Gastrocnemius medialis (tissue), 4 donors: Measurements from ENCODE around the gene SLC41A3. TPM values are rescaled to one million over a fixed set of nuclear protein-coding genes. Genes with fewer than 3 reads are reported as not detected.

ENCODE experiments used
- ATAC-seq, 2 donors: fragments of 150-250 bp; one replicate each; pipeline ENCODE4 v1.9.1; 2016
- DNase-seq, 2 donors: peaks; one replicate each; pipeline ENCODE4 v3.0.0-alpha.2; 2019
- H3K27ac ChIP-seq, 4 donors: fragments of 200-600 bp; sonication (generic); 1 replicate in 1 of 4; 2 replicates in 3 of 4; pipeline ENCODE4 v1.5.1; 2016 to 2018; ENCODE audit warnings: mild to moderate bottlenecking in 2 of 4, moderate library complexity in 1 of 4
- H3K27me3 ChIP-seq, 3 donors: fragments of 200-600 bp; sonication (generic) in 2 of 3; 1 replicate in 1 of 3; 2 replicates in 2 of 3; pipeline versions ENCODE4 v1.5.1 to v1.6.0; 2016 to 2019; ENCODE audit warnings: mild to moderate bottlenecking in 1 of 3, moderate library complexity in 1 of 3
- H3K36me3 ChIP-seq, 2 donors: fragments of 200-600 bp; sonication (generic) in 1 of 2; one replicate each; pipeline ENCODE4 v1.5.1; 2017 to 2018
- H3K4me1 ChIP-seq, 2 donors: fragments of 200-600 bp; sonication (generic) in 1 of 2; one replicate each; pipeline ENCODE4 v1.5.1; 2016 to 2017; ENCODE audit warnings: mild to moderate bottlenecking in 2 of 2
- H3K4me3 ChIP-seq, 4 donors: fragments of 200-600 bp; sonication (generic) in 3 of 4; 1 replicate in 1 of 4; 2 replicates in 3 of 4; pipeline ENCODE4 v1.5.1; 2016 to 2019; ENCODE audit warnings: mild to moderate bottlenecking in 2 of 4
- H3K9me3 ChIP-seq, 3 donors: fragments of 200-600 bp; sonication (generic) in 2 of 3; 1 replicate in 1 of 3; 2 replicates in 2 of 3; pipeline ENCODE4 v1.5.1; 2016 to 2019
- CTCF ChIP-seq, 5 experiments: fragments of 450-650 bp in 3 of 5; fragments of 200-600 bp in 2 of 5; sonication (generic) in 2 of 5; IDR thresholded peaks in 4 of 5; conservative IDR thresholded peaks in 1 of 5; 1 replicate in 4 of 5; 2 replicates in 1 of 5; pipeline ENCODE4 v1.5.1; 2016 to 2019; ENCODE audit warnings: antibody characterized with exemption in 5 of 5, mild to moderate bottlenecking in 3 of 5, moderate library complexity in 3 of 5
- POLR2A ChIP-seq, 2 donors: fragments of 450-650 bp; IDR thresholded peaks; one replicate each; pipeline ENCODE4 v1.6.1; 2017; ENCODE audit warnings: antibody characterized with exemption in 2 of 2, mild to moderate bottlenecking in 2 of 2, moderate library complexity in 2 of 2
- in situ Hi-C, 4 donors: fragments of 200-750 bp; cut with MboI; loops; one replicate each; pipeline versions ENCODE4 v1.15.0 to v1.8.0; 2017; ENCODE audit warnings: low sequenced_read_pairs in 4 of 4
- intact Hi-C: fragments of 100-400 bp; cut with DNase I; formaldehyde crosslinking; loops from one replicate; pipeline ENCODE4 v1.15.1; 2023; ENCODE audit warnings: low total_unique reads
- total RNA-seq, 4 donors: library from RNA; depleted of rRNA; stranded (reverse); fragments of >200 nt; gene quantifications; one replicate each; pipeline versions ENCODE4 v1.1.0 to v1.2.3, GENCODE V29; 2016

Gene SLC41A3
- total RNA-seq, 4 donors from 2014 or later: 43.1 to 76.2 (median 56.7) TPM

DNA sequence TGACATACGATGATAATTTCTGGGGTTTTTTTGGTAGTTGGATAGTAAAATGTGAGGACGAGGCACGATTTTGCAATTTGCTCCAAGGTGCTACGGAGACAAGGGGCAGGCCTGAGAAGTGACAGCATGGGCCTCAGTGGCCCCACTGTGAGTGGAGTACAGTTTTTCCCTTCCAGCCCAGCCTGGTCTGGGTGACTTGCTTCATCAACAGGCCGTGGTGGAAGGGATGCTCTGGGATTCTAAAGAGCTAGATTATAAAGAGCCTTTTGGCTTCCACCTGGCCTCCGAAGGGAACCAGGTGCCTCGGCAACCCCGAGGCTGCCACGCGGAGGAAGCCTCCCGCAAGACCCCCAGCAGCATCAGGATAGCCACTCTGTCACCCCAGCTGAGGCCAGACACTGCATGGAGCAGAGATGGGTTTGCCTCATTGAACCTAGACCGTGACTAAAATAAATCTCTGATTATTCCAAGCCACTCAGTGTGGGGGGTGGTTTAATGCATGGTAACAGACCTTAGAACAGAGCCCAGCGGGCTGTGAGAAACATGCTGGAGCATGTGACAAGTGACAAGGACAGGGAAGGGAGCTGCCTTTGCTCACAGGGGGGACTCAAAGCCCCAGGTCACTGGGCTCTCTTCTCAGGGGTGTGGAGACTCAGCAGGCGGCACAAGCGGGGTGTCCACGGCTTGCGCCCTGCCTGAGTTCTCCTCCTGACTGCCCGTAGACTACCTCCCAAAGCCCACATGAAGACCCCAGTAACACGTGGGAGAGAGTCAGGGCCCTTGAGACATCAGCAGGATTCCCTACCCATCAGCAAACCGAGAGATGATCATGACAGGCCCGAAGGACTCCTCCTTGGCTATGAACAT, 22.6 kb upstream of the SLC41A3 start:
- ATAC-seq: no peak
- peak overlapping the region in 1 of 4 donors; percentile 84 for H3K27ac ChIP-seq
- TF ChIP-seq POLR2A (IDR thresholded peaks at IDR 0.05): no peak
- TF ChIP-seq CTCF (IDR thresholded peaks at IDR 0.05 in 4 of 5, conservative IDR thresholded peaks at IDR 0.05 in 1 of 5): no peak
- peaks cover 0 to 26% of the 10 kb centered on the region in 2 donors for H3K36me3 ChIP-seq
- no peaks in the 10 kb centered on the region for H3K27me3 ChIP-seq
- H3K4me3 ChIP-seq: no peak overlapping the region
- no peaks in the 10 kb centered on the region for H3K9me3 ChIP-seq
- no peak for DNase-seq
- H3K4me1 ChIP-seq: peaks cover 34 to 35% of the 10 kb centered on the region in 2 donors
- in situ Hi-C loops (no loop called here), intact Hi-C loops (no loop called here)

DNA sequence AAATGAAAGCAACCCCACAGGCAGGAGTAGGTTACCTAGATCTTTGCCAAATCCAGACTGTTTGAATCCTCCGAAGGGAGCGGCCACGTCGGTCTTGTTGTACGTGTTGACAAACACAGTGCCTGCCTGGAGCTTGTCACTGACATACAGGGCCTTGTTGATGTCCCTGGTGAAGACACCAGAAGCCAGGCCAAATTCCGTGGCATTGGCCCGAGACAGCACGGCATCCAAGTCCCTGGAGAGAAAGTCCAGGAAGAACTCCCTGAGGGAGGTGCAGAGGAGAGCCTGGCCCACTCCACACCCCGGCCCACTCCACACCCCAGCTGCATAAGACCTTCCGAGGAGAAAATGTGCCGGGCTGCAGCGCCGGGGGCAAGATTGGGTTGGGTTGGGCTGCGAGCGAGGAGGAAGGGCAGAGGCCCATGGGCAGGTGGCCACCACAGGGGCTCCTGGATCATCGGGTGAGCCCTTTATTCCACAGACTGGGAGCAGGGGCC, 21.8 kb upstream of the SLC41A3 start:
- intact Hi-C loops (no loop called here), in situ Hi-C loops (no loop called here)
- H3K36me3 ChIP-seq: peaks cover 0 to 26% of the 10 kb centered on the region in 2 donors
- peak overlapping the region; percentile 42 to 87 (median 84) for H3K27ac ChIP-seq
- peaks cover 43% of the 10 kb centered on the region in 2 donors for H3K4me1 ChIP-seq
- TF ChIP-seq POLR2A (IDR thresholded peaks at IDR 0.05): no peak
- TF ChIP-seq CTCF (IDR thresholded peaks at IDR 0.05 in 4 of 5, conservative IDR thresholded peaks at IDR 0.05 in 1 of 5): no peak
- no peaks in the 10 kb centered on the region for H3K27me3 ChIP-seq
- H3K9me3 ChIP-seq: no peaks in the 10 kb centered on the region
- DNase-seq (peak in 1 of 2 donors; percentile 36), ATAC-seq (peak in 1 of 2 donors; percentile 18)
- H3K4me3 ChIP-seq: no peak overlapping the region

DNA sequence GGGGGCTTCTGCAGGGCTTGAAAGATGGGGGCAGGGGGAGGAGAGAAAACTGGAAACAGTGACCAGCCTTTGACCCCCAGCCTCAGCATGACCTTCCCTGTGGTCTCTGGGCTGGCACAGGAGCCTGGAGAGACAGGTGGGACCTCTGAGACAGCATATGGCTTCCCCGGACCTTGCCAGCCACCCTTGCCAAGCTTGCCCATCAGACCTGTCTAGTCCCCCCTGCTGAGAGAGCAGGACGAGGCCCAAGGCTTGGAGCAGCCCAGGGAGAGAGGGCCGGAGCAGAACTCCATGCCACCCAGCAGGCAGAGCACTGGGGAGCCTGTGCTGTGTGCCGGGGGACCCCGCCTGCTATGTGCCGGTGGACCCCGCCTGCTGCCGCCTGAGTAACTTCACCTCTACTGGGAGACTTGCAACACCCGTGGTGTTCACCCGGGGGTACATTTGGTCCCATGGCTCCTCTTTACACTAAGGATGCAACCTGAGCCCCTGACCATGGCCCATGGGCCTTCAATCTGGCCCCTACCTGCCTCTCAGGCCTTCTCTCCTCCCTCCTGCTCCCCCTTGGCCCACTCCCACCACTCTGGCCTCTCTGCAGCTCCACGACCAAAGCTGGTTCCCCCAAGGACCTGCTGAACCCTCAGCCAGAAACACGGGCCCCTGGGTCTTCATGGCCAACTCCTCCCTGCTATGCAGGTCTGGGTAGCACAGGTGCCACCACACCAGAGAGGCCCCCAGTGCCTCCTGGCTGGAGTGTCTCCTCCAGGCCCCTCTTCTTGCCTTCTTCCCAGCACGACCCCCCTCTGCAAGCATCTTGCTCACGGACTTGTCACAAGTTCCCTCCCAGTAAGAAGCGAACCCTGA, 21.1 kb upstream of the SLC41A3 start:
- H3K36me3 ChIP-seq: peaks cover 0 to 26% of the 10 kb centered on the region in 2 donors

More for the DNA sequence above, 21.1 kb upstream of the SLC41A3 start:
- DNase-seq (no peak), ATAC-seq (no peak)
- Histone ChIP-seq H3K27me3 (no peaks in the 10 kb centered on the region), H3K4me3 (no peak overlapping the region), H3K4me1 (peaks cover 50 to 51% of the 10 kb centered on the region in 2 donors), H3K27ac (peak overlapping the region; percentile 84 to 87 (median 84)), H3K9me3 (no peaks in the 10 kb centered on the region)
- in situ Hi-C loops: no loop called here
- TF ChIP-seq CTCF (IDR thresholded peaks at IDR 0.05 in 4 of 5, conservative IDR thresholded peaks at IDR 0.05 in 1 of 5) (no peak), POLR2A (IDR thresholded peaks at IDR 0.05) (no peak)
- intact Hi-C loops: no loop called here
